HG03097 (cell line): Measurements from ENCODE around the gene LLGL1.

Experiments
- ATAC-seq: cut with Tn5 transposase; IDR thresholded peaks from one replicate; pipeline ENCODE4 v1.9.1; 2021; ENCODE audit not compliant: unreplicated experiment, low FRiP score

LLGL1 gene

DNA sequence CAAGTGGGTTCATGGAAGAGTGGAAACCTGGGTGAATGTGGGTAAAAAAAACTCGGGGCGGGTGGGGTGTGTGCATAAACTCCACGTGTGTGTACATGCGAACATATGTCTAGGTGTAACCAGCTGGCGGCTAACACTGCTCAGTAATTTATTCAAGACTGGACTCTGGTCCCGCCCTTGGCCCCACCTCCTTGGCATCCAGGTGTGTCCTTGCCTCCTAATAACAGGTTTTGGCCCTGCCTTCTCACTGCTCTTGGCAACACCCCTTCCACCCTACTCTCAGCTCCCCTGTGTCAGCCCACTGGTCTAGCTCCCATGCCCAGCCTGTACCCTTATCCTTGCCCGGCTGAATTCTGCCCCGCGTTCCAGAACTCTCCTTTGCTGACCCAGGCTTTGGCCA lies 24.8 kb downstream of the LLGL1 start:
- no peak for ATAC-seq

DNA sequence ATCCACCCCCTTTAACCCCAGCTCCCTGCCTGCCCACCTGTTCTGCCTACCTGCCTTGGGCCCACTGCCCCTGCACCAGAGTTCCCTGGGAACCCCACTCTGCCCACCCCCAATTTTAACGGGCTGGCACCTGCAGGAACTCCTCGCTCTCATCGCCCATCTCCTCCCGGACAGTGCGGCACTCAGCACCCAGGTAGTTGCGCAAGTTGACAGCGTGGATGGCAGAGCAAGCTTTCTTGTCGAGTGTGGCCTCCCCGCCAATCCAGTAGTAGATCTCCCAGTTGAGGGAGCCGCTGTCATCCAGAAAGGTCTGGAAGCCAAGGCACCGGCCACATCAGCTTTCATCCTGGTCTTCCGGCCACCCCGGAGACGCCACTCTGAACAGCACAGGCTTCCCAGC lies 25.3 kb downstream of the LLGL1 start:
- no peak for ATAC-seq

DNA sequence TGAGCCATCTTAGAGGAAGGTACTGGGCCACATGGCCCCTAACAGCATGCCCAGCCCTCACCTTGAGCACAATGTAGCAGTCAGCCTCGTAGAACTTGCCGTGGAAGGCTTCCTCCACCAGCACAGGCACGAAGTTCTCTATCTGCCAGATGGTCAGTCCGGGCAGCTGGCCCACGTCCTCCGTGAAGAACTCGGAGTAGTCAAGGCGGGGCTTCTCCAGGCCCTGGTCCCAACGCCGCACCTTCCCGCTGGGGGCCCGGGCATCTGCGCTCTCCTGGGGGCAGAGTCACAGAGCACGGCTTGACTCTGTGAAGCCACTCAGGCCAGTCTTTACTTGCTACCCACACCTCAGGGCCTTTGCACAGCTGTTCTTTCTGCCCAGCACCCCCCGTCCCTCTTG lies 25.8 kb downstream of the LLGL1 start:
- no peak for ATAC-seq

DNA sequence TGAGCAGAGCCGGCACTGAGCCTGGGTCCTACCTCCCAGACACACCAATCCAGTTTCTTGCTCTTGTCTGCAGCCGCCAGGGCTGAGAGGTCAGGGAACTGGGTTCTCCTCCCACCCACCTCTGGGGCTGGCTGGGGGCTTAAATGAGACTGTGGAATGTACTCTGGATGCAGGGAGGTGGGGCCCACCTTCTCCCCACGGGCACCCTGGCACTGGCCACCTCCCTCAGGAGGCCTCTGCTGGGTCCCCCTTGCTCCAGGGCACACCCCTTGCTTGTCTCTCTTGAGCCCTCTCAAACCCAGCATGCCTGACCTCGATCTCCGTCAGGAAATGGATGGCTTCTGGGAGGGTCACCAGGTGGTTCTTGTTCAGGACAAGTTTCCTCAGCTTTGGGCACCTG lies 26.7 kb downstream of the LLGL1 start:
- no peak for ATAC-seq

DNA sequence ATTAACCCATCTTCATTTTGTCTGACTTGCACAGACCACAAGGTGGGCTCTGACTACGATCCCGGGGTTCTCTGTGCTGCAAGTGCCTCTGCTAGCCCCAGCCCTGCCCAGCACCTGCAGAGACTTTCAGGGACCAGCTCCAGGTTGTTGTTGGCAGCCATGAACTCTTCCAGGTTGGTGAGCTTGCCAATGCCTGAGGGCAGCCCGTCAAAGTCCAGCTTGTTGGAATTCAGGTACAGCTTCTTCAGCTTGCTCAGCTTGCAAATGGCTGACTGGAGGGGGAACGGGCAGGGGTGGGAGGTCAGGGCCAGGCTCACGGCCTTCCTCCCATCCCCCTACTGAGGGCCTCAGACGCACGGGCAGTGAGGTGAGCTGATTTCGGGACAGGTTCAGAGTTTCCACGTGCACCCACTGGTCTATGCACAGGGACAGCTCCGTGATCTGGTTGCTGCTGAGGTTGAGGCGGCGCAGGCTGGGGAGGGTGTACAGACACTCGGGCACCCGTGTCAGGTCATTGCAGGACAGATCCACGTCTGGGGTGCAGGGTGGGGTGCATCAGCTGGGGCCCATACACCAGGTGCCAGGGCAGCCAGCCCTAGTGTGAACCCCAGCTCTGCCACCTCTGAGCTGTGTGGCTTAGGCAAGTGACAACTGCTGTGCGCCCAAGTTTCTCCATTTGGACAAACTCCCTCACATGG lies 27.9 kb downstream of the LLGL1 start:
- no peak for ATAC-seq

DNA sequence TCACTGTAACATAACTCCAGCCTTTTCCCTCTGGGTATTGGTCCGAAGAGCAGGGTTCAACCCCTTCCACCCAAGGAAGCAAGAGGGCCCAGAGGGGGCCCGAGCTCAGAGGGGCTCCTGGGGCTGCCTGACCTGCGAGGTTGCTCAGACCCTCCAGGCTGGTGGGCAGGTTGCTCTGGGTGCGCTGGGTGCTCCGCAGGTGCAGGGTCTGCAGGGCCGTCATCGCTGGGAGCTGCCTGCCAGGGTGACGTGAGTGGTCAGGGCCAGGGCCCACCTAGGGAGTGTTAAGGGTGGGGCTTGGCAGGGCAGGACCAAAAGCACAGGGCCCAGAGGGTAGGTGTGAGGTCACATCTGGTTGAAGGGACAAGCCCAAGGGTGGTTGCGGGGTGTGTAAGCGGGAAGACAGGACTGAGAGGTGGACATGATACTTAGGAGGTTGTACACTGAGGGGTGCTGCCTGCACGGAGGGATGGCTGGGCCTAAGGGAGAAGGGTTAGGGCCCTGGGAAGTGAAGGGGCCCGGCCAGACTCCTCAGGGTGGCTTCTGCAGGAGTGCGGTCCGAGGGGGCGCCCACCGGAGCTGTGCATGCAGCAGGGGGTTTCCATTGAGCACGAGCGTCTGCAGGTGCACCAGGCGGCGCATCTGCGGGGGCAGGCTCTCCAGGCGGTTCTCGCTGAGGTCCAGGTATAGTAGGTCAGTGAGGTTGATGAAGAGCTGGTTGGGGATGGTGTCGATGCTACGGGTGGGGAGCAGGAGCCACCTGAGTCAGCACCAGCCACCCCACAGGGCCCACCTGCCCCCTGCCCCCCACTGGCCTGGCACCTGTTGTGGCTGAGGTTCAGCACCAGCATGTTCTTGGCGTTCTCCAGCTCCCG lies 28.7 kb downstream of the LLGL1 start:
- no peak for ATAC-seq

DNA sequence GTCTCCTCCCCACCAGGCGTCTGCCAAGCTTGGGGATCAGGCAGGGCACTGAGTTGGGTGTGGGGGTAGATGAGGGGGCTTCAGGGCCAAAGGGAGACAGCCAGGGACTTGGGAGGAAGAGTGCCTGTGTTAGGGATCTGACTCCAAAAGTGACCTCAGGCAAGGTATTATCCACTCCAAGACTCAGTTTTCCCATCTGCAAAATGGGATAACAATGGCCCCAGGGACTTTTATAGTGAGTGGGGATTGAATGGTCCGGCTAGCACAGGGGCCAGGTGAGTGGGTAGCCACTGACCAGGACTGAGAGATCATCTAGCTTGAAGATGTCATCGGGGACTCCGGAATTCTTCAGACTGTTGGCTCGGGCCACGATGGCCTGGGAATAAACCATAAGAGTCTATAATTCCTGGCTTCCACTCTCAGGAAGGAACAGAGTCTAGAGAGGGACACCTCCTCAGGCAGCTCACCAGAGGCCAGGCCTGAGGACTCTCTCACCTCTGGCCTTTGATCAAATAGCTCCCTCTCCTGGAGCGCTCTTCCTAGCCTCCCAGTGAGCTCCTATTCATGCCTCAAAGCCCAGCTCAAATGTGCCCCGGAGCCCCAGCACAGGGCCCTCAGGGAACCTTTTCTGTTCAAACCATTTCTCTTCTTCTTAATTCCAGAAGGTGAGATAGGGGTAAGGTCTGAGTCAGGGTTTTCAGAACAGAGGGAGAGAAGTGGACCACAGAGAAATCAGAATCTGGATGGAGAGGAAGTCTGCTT lies 29.6 kb downstream of the LLGL1 start:
- no peak for ATAC-seq

DNA sequence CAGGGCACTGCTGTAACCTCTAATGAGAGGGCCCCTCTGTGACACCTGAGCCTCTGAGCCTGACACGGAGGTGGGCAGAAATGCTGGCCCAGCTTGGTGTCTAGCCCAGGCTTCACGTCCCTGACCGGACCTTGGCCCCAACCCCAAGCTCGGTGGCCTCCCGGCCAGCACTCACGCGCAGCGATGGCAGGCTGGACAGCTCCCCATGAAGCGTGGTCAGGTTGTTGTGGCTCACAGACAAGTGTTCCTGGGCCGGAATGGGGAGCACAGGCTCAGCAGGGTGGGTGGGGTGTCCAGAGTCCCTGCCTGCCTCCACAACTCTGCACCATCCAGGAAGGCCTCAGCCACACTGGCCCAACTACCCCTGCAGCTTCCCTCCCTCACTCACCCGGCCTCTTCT lies 30.9 kb downstream of the LLGL1 start:
- no peak for ATAC-seq

DNA sequence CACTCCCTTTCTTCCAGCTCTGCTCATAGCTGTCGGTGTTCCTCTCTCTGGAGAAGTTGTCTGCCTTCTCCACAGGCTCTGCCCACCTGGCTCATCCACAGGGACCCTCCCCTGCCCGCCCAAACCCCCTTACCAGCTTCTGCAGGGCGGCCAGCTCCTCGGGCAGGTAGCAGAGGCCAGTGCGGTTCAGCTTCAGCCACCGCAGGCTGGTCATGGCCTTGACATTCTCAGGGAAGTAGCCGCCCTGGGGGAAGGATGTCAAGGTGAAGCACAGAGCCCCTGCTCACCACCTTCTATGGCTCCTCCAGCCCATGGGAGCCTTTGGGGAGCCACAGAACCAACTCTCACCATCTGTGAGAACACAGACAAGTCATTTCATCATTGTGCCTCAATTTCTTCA lies 31.3 kb downstream of the LLGL1 start:
- no peak for ATAC-seq

DNA sequence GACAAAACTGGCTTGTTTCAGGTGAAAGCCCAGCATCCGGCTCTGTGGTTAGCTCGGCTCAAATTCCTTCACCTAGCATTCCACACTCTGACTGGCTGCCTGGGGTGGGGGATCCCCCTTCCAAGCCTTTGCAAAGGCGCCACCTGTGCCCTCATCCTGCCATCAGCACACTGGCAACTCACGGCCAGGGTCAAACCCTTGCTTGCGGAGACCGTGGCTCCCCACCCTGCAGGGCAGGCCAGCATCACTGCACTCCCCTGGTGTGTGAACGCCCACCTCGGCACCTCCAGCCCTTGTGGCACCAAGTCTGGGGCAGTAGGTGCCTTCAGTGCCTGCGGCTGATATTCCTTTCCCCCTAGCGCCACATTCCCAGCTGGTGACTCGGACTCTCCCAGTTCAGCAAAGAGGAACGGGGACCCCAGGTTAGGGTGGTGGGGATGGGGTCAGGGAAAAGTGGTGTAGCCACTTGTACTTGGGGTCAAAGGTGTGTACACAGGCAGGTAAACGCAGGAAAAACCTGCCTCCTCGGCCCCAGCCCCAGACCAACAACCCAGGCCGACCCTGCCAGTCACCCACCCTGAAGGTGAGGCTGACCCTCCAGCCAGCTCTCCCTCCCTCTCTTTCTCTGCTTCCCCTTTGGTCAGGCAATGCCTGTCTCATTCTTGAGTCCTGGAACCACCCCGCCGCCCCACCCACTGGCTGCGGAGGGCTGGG lies 32.0 kb downstream of the LLGL1 start:
- ATAC-seq = no peak

DNA sequence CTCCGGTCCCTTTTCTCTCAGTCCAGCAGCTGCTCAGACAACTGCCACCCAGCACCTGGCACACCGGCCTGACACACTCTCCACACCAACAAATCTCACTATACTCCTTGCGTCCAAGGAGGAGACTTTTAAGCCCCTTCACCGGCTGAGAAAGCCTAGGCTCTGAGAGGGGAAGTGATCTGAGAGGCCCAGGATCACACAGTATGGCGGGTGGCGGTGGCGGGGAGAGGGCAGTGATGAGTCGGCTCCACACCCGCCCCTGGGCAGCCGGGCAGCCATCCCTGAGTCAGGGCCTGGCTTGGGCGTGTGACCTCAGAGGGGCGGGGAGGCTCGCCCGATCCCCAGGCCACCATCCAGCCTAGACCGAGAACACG lies 32.5 kb downstream of the LLGL1 start:
- peak; percentile 29 for ATAC-seq

DNA sequence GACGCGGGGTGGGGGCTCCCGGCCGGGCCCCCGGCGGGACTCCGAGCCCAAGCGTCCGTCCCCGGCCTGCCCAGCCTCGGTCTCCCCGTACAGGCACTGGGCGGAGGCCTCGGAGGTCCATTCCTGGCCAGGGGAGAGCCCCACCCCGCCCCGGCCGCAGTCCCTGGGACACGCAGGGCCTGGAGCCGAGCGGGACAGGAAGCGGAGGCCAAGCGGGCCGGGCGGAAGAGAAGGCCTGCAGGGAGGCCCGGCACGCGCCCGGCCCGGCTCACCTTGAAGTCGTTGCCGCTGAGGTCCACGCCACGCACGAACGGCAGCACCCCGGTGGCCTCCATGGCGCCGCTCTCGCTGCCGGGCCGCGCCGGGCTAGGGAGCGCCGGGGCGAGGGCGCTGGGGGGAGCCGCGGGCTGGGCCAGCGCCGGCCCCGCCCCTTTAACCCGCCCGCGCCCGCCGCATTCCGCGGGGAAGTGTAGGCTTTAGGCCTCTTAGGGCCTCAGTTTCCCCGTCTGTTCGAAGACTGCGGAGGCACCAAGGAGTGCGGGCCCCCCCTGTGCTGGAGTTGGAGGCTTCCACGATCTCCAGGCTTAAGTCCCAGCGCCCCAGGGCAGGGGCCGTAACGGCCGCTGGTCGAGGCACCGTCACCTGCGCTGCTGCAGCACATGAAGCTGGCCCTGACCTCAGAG lies 33.1 kb downstream of the LLGL1 start, which contains the start of gene FLII:
Gene FLII (minus strand): TSS at position 383 of the 683 bp plus-strand sequence. CDS start 48 bp downstream, at position 335.
- ATAC-seq = peak; percentile 17

DNA sequence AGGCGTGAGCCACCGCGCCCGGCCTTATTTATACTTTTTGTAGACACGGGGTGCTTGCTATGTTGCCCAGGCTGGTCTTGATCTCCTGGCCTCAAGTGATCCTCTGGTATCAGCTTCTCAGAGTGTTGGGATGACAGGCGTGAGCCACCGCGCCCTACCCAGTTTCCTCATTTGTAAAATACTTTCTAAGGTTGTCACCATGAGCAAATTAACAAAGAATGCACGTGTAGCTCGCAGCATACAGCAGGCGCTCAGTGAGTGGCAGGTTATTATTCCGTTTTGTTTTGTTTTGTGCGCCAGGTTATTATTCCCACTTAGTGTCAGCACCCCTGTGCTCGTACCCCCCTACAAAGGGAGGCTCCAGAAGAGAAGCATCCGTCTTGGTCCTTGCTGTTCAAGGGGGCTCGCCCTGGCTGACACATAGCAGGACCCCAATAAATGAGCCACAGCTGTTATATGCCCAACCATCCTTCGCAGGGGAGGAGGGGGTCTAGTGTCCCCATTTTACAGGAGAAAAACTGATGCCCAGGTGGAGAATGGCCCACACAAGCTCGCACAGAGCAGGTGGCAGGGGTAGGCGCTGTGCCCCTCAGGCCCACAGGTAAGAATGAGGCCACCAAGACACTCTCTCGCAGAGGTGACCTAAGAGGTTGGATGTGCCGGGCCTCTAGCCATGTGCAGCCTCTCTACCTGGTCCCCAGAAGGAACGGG lies 34.3 kb downstream of the LLGL1 start:
- ATAC-seq = no peak

DNA sequence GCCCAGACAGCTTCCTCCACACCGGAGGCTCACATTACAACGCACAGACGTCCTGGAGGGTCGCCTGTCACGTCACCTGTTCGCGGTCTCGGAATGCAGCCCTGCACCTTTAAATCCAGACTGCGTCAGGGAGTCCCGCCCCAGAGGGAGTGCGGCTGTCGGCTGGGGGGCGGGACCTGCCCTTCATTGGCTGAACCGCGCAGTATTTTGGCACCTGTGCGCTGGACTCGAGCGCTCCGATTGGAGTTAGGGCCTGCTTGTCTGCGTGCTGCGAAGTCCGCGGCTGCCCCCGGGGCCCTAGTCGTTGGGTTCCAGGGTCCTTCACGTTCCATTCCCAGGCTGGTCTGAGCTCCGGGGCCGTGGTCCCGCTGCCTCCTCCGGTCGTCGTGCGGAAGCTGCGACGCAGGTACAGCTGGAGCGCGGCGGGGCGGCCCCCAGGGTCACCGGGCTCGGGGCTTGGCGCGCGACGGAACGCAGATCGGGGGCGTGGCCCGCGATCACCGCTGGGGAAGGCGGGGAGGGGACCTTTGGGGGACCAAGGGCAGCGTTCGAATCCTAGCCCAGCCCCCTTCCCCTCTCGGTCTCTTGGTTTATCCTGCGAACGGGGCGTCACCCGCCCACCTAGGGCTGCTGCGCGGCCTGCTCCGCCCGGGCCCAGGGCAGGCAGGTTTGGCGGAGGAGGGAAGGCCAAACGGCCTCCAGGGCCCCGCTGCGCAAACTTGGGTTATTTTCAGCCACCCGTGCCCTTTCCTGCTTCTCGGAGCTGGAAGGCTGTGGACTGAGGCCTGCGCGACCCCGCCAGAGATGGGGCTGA lies 35.1 kb downstream of the LLGL1 start, which contains the start of gene MIEF2:
Gene MIEF2 (plus strand): TSS at position 331 of the 814 bp plus-strand sequence. CDS start 2,059 bp downstream, outside the sequence.
- ATAC-seq = peak; percentile 71

DNA sequence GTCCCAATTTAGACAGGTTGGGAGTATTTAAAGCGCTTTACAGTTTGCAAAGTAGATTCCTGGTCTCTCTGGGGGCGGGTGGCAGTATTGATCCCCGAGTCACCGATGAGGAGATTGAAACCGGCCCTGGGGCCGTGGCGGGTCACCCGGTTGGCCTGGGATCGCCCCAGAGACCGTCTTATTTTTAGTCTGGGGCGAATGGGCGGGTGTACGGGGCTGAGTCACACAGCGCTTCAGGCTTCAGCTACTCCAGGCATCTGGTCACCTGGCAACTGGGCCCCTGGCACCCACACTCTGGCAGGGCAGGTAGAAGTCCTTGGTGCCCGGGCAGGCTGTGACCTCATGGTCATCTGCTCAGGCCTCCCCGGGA lies 35.7 kb downstream of the LLGL1 start:
- ATAC-seq = no peak

DNA sequence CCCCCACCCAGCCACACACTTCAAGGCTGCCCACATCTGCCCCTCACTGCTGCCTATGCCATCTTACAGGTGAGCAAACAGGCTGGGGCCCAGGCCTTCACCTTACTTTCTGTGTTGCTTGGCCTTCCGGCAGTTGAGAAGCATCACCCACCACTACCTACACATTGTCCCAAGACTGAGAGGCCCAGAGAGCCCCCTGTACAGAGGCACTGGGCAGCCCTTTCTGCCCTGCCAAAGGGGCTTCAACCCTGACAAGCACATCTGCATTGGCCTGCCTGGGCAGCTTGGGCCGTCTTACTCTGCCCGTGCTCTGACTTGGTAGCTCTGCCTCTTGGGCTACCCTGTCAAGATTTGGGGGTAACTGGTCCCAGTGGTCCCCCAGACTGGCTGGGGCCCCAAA lies 36.2 kb downstream of the LLGL1 start:
- no peak for ATAC-seq

DNA sequence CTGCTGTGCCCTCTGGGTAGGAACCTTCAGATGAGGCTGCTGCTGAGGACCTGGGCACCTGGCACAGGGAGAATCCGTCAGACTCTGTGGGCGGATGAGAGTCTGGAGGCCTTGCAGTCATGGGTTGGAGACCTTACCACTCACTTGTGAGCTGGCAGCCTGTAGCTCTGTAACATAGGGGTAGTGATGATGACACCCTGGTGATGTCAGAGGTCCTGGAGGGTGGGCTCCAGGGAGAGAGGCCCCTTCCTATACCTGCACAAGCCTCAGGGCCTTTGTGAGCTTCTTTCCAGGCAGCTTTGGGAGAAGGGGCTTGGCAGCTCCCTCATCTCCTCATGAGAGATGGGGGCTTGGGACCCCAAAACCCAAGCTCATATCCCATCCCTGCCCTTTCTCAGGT lies 36.7 kb downstream of the LLGL1 start:
- no peak for ATAC-seq

DNA sequence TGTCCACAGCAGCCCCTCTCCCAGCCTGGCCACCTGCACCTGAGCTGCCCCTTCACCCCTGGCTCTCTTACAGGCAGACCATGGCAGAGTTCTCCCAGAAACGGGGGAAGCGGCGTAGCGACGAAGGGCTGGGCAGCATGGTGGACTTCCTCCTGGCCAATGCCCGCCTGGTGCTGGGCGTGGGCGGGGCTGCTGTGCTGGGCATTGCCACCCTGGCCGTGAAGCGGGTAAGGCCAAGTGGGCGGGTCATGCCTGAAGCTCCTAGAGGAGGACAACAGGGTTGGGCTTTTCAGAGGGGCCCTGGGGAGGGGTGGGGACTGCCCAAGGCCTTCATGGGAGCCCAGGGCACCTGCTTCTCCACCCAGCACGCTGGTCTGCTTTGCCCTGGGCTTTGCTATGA lies 37.2 kb downstream of the LLGL1 start:
- no peak for ATAC-seq
